GM12891 (cell line): ENCODE measurements around the gene MED14.
A peak's percentile ranks its signal among the peaks of the same experiment; 100 is the strongest.

Experiments
- PAX5 ChIP-seq: IDR thresholded peaks from 2 replicates; pipeline ENCODE4 v1.6.1; 2011; ENCODE audit warnings: low read length, moderate library complexity, mild to moderate bottlenecking; ENCODE audit not compliant: insufficient read depth, severe bottlenecking
- POLR2A ChIP-seq: IDR thresholded peaks from 2 replicates; pipeline ENCODE4 v1.6.1; 2011; ENCODE audit warnings: low read depth, low read length, control low read depth
- POLR2AphosphoS5 ChIP-seq: IDR thresholded peaks from 2 replicates; pipeline ENCODE4 v1.6.1; 2011; ENCODE audit warnings: low read depth, low read length, control low read depth
- POU2F2 ChIP-seq: IDR thresholded peaks from 2 replicates; pipeline ENCODE4 v1.6.1; 2011; ENCODE audit warnings: low read depth, mild to moderate bottlenecking, control low read depth, low read length, moderate library complexity
- SPI1 ChIP-seq: IDR thresholded peaks from 2 replicates; pipeline ENCODE4 v1.6.1; 2011; ENCODE audit warnings: low read depth, low read length, control low read depth
- TAF1 ChIP-seq: IDR thresholded peaks from 2 replicates; pipeline ENCODE4 v1.6.1; 2011; ENCODE audit warnings: low read depth, low read length, control low read depth

DNA sequence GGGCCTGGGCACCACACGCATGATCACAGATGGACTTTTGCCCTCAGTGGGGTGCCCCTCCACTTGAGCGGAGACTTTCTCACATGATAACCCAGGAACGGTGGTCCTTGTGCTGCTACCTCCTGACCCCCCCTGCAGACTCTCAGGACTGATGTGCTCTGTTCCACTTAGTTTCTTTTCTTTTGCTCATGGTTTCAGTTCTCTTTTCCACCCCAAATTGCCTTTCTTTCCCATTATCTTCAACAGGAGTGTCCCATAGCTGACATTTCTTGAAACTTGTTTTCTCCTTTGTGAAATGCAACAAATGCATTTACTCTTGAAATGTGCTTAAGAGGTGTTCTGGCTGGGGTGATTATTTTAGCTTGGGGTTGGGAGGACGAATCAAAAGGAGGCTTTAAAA, 103.1 kb downstream of the MED14 start:
- TF ChIP-seq TAF1 (no peak), POLR2AphosphoS5 (no peak), SPI1 (peak; percentile 75), POLR2A (no peak), PAX5 (no peak), POU2F2 (no peak)
